HG02943 (cell line): ENCODE data around the gene PRPF38B.
"Not testable (repeated sequence)": the region's sequence is repeated elsewhere in the genome, so short reads cannot be mapped to it uniquely, and the experiment has no call there.

ENCODE experiments used
- ATAC-seq: cut with Tn5 transposase; IDR thresholded peaks from one replicate; pipeline ENCODE4 v1.9.1; 2021; ENCODE audit warnings: mild to moderate bottlenecking, low read depth, moderate library complexity; ENCODE audit not compliant: unreplicated experiment

The PRPF38B gene, protein sequence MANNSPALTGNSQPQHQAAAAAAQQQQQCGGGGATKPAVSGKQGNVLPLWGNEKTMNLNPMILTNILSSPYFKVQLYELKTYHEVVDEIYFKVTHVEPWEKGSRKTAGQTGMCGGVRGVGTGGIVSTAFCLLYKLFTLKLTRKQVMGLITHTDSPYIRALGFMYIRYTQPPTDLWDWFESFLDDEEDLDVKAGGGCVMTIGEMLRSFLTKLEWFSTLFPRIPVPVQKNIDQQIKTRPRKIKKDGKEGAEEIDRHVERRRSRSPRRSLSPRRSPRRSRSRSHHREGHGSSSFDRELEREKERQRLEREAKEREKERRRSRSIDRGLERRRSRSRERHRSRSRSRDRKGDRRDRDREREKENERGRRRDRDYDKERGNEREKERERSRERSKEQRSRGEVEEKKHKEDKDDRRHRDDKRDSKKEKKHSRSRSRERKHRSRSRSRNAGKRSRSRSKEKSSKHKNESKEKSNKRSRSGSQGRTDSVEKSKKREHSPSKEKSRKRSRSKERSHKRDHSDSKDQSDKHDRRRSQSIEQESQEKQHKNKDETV

DNA sequence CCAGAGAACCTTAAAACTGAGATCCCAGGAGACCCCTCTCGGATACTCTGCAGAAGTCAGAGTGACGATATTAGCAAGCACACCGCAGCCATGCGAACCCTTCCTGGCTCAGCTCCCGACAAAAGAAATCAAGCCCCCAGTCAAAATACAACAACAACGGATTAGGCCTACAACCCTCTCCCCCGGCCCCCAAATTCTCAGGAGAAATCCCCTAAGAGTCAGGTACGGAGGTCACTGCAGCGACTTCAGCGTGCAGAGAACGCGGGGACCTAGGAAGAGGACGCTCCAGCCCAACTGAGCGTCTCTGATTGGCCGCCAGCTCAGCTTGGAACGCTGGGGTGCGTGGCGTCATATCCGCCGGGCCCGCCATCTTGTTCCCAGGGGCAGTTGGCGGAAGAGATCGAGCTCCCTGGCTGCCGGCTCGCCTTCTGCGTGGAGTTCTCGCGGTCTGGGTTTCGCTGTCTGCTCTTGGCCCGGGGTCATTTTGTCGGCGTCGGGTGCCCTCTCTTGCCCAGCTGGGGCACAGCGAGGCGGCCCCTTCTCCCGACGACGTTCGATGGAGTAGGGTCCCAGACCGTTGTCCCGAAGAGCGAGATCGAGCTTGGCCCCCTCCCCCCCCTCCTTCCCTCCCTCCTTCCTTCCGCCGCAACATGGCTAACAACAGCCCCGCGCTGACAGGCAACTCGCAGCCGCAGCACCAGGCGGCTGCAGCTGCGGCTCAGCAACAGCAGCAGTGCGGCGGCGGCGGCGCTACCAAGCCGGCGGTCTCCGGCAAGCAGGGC, at the start of gene PRPF38B:
TSS of gene PRPF38B (plus strand) at position 369 of the 782 bp plus-strand sequence. CDS start at position 651, 282 bp downstream.
- ATAC-seq = peak; percentile 95

DNA sequence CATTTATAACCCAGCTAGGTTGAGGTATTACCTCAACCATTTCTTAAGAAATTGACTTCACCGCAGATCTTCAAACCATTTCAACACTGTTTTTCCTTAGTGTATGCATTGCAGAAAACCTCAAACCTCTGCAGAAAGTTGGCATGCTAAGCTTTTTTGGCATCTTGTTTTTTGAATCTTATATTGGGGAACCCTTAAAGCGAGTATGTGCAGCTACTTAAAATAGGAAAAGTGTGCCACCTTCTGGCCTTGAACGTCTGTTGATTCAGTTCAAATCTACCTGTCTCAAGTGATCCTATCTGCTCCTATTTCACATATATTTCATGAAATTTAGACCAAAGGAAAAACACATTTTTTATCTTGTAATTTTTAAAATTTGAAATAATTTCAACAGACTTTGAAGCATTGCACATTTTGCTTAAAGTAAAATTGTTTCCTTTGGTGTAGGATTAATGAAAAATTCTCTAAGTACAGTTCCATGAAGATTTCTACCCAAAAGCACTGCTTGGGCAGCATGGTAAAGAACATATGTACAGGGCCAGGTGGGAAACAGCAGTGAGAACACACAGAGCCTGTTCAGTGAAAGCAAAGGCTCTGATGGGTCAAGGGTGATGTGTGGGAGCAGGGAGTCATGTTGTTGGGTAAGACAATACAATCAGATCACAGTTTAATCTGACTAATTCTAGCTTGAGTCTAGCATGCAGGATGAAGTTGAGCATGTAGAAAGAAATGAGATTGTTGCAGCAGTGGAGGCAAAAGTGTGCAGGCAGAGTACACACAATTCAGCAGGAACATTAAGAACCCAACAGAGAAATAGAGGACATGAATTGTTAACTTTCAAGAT, 48.4 kb upstream of the PRPF38B start:
- no peak for ATAC-seq

DNA sequence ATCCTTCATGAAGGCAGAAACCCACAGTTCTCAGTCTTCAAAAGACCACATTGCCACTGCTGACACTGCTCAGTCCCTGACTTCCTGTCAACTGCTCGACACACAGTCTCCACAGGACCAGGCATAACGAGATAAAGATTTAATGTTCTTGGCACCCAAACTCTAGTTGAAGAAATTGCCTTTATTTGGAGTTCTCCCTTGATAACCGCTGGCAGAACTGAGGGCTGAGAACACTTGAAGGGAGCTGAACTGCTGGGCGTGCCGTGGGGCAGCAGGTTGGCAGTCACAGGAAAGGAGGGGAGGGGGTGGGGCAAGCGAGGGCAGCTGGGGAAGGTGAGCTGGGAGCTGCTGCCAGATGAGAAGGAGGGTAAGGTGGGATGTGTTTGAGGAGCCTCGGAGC, 47.1 kb upstream of the PRPF38B start:
- no peak for ATAC-seq

DNA sequence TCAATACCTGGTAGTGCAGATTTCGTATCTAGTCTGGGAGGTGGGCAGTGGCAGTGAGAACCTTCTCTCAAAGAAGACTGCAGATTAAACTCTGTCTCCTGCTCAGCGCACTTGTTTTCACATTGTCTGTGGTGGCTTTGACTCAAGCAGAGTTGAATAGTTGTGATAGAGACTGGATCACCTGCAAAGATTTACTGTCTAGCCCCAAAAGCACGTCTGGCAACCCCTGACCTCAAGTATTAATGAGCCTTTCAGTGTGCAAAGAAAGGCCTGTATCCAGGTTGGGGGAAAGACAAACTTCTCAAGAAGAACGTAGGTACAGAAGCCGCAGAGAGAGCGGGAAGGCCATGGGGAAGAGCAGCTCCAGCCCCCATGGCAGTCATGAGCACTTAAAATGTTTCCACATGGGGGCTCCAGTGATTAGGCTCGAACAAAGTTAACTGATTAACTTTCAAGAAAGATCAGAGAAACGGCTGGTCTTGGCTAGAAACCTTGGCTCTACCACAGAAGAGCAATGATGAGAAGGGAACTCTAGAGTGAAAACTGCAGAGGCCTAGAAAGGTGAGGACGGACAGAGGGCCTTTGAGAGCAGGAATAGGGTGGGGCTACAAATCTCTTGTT, 46.4 kb upstream of the PRPF38B start:
- no peak for ATAC-seq

DNA sequence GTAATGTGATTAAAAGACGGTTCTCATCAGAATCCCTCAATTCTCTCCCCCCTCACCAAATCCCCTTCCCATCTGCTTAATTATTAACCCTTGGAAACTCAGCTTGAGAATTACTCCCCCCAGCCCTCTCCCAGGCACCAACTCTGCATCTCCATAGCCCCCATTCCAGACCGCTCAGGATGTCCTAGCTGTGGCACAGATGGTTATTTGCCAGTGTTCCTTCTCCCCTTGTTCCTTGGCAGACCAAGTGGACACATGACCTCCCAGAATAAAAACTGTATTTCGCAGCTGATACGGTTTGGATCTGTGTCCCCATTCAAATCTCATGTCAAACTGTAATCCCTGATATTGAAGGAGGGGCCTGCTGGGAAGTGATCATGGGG, 45.9 kb upstream of the PRPF38B start:
- no peak for ATAC-seq

DNA sequence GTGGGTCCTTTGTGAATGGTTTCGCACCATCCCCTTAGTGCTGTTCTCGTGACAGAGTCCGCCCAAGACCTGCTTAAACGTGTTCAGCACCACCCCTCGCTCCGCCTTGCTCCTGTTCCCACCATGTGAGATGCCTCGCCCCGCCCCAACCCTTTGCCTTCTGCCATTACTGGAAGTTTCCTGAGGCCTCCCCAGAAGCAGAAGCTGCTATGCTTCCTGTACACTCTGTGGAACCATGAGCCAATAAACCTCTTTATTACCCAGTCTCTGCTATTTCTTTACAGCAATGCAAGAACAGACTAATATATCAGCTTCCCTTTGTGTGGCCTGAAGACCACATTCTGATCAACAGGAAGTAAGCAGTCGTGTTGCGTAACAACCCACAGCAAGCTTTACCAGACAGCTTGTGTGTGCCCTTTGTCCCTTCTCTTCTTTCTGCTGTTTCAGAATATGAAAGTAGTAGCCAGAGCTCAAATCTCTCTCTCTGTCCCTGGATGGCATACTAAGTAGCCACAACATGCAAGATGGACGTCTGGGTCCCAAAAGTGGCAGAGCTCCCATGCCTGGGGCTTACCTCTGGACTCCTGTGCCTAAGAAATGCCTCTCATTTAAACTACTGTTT, 45.4 kb upstream of the PRPF38B start:
- peak; percentile 79 for ATAC-seq

DNA sequence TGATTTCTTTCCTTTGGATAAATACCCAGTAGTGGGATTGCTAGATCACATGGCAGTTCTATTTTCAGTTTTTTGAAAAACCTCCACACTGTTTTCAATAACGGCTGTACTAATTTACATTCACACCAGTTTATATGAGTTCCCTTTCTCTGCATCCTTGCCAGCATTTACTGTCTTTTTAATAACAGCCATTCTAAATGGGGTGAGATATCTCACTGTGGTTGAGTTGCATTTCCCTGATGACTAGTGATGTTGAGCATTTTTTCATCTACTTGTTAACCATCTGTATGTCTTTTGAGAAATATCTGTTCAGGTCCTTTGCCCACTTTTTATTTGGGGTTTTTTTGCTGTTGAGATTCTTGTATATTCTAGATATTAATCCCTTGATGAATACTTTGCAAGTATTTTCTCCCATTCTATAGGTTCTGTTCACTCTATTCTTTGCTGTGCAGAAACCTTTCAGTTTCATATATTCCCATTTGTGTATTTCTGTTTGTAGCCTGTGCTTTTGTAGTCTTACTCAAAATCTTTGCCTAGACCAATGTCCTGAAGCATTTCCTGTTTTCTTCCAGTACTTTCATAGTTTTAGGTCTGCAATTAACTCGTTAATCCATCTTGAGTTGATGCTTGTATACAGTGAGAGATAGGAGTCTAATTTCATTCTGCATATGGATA, 38.5 kb upstream of the PRPF38B start:
- no peak for ATAC-seq

DNA sequence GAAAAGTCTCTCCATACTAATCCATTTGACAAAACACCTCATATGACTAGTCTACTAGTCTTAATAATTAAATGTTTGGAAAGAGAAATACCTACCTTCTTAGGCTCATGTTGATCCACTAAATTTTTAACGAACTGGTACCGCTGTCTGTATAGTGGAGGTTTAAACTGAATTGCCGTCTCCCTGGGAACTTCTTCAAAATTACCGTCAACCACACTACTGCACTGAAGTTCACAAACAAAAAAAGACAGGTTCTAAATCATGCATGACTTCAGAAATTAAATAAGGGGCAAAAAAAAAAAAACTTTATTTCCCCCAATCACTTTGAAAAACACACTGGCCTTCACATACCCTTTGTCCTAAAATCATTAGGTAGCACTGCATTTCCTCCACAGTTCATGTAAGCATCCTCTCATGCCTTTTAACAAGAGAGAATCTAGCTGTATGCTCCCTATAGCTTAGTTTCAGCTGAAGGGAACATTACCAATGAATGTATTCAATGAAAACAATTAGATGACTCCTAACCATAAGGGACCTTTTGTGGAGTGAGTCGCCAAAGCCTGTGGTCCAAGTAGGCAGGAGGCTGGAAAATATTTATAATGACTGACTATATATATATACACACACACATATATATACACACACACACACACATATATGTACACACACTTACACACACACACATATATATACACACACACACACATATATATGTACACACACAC, 34.6 kb upstream of the PRPF38B start:
- no peak for ATAC-seq

DNA sequence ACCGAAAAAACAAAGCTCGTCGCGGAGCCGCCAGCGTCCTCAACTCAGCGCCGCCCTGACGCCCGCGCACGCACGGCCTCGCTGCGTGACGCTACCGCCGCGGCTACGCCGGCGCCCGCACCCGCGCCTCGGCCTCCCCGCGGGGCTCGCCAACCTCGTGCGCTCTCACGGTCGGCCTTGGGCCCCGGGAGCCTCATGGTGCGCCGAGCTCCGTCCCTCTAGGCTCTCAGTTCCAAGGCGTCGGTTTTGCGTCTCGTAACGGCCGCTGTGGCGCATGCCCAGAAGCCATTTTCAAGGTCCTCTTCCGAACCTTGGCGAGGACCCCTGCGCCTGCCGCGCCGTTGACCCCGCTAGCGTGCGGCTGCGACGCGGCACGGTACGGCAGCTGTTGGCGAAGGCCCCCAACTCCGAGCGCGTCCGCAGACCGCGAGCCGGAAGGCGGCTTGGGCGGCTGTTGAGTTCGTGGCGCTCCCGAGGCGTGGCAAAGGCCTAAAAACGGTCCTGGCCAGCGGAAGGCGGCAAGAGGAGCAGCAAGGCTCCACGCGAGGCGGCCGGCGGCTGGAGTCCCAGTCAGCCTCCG, 31.0 kb upstream of the PRPF38B start, which contains the start of gene HENMT1:
TSS of gene HENMT1 (minus strand) at position 64 of the 580 bp plus-strand sequence. CDS start 1,209 bp downstream, outside the sequence.
- peak; percentile 81 for ATAC-seq

DNA sequence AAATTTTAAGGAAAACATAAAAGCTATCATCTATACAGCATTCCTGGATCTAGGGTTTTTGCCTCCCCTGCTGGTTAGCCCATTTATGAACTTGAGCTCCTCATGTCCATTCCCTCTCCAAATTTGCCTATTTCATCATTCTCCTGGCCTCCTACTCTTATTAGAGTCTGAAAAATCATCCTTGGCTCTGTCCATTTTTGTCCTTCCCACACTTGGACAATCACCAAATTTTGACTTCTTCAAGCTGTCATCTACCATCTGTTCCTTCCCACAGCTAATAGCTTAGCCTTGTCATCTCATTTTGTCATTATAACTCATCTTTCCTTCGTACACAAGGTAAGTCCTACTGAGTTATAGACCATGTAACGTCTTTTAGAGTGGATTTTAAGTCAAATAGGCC, 29.0 kb upstream of the PRPF38B start:
- no peak for ATAC-seq

DNA sequence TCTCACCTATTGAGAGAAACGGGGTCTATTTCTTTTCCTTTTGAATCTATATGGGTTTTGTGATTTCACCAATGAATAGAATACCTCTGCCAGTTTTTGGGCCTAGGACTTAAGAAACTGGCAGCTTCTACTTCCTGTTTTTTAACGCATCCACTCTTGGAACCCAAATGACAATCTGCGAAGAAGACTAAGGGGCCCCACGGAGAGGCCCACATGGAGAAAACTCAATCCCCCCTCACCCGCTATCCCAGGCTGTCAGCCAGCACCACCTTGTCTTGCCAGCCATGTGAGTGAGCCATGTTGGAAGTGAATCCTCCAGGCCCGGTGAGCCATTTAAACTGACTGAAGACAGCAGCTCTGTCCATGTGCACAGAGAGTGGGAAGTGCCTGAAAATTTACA, 27.6 kb upstream of the PRPF38B start:
- no peak for ATAC-seq

DNA sequence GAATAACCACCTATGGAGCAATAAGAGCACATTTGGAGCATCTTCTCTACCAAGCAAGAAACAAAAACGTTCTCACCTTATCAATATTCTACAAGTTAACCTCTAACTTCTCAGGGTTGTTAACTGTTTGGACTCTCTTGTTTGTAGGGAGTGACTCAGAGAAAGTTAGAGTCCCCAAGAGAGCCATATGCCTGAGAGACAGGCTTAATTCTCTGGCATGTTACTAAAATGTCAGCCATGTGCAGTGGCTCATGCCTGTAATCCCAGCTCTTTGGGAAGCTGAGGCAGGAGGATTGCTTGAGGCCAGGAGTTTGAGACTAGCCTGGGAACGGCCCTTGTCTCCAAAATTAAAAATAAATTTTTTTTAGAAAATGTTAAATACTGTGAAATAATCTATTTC, 27.0 kb upstream of the PRPF38B start:
- ATAC-seq = no peak

DNA sequence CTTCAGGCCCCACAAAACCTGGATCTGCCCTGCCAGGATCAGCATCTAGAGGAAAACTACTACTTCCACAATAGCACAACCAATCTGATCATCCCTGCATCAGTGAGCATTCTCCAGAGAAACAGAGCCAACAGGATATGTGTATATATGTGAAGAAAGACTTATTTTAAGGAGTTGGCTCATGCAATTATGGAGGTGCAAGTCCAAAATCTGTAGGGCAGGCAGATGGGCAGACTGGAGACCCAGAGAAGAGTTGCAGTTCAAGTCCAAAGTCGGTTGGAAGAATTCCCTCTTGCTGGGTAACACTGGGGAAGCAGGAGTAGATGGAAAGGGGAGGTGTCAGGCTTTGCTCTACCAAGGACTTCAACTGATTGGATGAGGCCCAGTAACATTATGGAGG, 26.3 kb upstream of the PRPF38B start:
- no peak for ATAC-seq

DNA sequence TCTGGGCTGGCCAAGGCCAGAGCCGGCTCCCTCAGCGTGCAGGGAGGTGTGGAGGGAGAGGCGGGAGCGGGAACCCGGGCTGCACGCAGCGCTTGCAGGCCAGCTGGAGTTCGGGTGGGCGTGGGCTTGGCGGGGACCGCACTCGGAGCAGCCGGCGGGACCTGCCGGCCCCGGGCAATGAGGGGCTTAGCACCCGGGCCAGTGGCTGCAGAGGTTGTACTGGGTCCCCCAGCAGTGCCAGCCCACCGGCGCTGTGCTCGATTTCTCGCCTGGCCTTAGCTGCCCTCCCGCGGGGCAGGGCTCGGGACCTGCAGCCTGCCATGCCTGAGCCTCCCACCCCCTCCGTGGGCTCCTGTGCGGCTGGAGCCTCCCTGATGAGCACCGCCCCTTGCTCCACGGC, 24.7 kb upstream of the PRPF38B start:
- not testable (repeated sequence) for ATAC-seq

DNA sequence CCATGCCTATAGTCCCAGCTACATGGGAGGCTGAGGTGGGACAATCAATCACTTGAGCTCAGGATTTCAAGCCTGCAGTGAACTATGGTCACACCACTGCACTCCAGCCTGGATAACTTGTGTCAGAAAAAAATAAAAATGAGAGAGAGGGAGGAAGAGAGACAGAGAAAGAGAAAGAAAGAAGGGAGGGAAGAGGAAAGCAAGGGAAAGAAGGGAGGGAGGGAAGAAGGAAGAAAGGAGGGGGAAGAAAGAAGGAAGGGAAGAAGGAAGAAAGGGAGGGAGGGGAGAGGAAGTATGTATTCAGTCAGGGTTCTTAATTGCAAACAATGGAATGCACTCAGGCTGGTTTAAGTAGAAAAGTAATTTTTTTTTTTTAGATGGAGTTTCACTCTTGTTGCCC, 23.3 kb upstream of the PRPF38B start:
- no peak for ATAC-seq

DNA sequence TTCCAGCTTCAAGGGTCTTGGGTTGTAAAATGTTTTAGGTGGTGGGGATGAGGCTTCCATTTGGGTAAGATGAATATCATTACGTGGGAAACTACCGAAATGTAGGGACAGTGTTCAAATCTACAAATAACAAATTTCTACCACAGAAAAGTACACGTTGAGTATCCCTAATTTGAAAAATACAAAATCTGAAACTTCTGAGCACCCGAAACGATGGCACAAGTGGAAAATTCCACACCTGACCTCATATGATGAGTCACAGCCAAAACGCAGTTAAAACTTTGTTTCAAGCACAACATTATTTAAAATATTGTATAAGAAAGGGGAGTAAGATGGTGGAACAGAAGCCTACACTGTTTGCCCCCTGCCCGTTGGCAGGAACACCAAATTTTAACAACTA, 22.4 kb upstream of the PRPF38B start:
- no peak for ATAC-seq

DNA sequence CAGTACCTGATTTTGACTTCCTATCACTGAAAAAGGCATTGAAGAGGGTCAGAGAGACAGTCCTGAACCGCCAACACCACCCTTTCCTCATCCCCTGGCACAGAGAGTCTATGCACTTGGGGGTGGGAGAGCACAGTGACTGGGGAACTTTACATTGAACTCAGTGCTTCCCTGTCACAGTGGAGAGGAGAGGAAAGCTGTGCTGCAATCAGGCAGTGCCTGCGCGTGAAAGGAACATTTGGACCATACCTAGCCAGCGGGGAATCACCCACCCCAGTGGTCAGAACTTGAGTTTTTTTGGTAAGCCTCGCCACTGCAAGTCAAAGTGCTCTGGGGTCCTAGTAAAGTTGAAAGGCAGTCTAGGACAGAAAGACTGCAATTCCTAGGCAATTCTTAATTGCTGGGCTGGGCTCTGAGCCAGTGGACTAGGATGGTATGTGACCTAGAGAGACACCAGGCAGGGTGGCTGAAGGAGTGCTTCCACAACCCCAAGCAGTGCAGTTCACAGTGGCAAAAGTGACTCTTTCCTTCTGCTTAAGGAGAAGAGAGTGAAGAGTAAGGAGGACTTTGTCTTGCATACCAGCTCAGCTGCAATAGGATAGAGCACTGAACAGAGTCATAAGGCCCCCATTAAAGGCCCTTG, 21.9 kb upstream of the PRPF38B start:
- no peak for ATAC-seq

DNA sequence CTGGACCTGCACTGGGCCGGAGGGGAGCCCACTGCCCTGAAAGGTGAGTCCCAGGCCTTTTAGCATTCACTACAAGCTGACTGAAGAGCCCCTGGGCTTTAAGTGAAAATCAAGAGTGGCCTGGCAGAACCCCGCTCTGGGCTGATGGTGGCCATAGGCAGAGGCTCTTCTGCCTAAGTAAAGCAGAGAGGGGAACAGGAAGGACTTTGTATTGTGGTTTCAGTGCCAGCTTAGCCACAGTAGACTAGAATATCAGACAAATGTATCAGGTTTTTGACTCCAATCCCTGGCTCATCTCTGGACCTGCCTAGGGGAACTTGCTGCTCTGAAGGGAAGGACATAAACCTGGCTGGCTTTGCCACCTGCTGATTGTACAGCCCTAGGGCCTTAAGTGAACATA, 21.0 kb upstream of the PRPF38B start:
- ATAC-seq = no peak
